ENCODE results near the gene SINHCAF.
"Not testable (repeated sequence)": the region's sequence is repeated elsewhere in the genome, so short reads cannot be mapped to it uniquely, and the experiment has no call there.

The SINHCAF gene

DNA sequence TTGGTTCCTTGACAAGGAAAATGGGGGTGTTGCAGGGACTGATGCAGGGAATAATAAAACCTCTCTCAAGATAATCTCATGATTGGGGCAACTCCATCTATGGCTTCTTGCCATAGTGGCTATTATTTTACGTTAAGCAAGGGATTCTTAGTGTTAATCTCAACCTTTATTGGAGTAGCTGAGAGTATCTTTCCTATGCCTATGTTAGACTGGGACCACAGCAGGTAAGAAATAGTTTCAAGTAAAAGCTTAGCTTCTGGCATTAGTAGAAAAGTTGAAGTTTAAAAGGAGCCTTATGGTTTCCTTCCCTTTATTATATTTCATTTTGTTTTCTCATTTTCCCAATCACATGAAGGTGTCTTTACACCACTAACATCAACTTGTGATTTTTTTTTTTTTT, 16.7 kb downstream of the SINHCAF start:
- DNase-seq (ENCODE audit: low read depth, low spot score): no peak

DNA sequence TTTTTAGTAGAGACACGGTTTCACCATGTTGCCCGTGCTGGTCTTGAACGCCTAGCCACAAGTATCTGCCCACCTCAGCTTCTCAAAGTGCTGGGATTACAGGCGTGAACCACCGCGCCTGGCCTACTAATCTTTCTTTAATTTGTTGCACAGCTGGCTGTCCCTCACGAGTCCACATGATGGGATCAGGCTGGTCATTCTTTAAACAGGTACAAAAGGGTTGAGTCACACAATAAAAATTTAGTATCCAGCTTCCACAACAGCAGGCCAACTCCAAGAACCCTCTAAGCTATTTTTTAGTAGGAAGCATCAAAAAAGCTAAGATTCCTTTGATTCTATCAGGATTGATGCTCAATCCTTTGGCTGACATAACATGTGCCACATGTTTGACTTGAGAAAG, 17.8 kb downstream of the SINHCAF start:
- DNase-seq (ENCODE audit: low read depth, low spot score): no peak

DNA sequence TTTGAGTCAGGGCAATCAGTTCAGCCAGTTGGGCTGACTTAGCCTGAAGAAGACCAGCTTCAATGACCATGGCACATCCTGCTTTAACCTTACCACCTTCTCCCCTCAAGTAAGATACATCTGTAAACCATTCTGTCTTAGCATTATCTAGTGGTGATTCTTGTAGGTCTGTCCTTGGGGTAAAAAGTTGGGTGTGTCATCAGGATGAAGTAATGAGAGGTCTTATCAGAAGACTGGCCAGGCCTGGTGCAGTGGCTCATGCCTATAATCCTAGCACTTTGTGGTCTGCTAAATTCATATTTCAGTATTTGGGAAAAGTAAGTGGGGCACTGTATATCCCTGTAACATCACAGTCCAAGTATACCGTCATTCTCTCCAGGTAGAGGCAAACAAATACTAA, 19.1 kb downstream of the SINHCAF start:
- DNase-seq (ENCODE audit: low read depth, low spot score): no peak

DNA sequence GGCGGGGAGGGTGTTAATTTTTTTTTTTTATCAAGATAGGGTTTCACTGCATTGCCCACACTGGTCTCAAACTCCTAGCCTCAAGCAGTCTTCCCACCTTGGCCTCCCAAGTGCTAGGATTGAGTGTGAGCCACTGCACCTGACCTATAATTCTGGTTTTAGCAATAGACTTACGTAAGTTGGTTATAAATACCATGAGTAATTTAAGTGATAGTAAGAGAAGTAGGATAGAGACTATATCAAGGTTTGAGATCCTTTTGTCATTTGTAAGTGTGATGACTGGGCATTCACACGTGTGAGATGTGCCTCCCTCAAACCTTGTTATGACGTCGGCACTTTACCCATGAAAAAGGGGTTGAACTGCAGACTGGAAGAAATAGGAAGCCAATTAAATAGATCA, 22.5 kb downstream of the SINHCAF start:
- no peak for DNase-seq (ENCODE audit: low read depth, low spot score)

DNA sequence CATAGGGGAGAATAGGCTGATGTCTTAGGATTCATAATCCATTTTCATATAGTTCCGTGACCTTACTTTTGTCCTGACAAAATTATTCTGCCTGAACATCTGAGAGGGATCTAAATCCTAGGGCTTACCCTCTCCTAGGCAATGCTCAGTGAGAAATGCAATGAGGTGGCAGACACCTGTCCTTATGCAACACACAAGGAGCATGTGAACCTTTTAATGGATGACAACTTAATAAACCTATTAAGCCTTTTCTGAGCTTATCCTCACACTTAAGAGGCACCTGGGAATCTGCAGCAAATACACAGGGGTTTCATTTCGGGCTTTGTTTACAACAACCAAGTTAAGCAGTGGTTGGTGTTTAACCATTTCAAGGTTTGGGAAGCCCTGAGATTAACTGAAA, 24.6 kb downstream of the SINHCAF start:
- no peak for DNase-seq (ENCODE audit: low read depth, low spot score)

DNA sequence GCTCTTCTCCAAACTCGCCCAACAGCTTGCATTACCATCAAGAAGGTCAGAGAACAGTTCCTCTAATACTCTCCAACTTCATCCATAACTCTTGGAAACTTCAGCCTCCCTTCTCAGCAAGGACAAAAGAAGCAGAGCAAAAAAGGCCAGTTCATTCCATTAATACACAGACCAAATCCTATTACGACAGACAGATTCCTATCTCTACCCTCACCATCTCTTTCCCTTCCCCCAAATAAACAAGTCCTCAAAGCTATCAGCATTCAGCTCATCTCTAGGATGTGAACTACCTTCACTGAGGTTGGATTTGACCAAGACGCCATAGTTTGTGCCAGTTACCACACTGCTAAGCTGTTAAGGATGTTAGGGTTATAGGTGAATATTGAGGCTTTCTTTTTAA, 25.2 kb downstream of the SINHCAF start:
- DNase-seq (ENCODE audit: low read depth, low spot score): no peak

DNA sequence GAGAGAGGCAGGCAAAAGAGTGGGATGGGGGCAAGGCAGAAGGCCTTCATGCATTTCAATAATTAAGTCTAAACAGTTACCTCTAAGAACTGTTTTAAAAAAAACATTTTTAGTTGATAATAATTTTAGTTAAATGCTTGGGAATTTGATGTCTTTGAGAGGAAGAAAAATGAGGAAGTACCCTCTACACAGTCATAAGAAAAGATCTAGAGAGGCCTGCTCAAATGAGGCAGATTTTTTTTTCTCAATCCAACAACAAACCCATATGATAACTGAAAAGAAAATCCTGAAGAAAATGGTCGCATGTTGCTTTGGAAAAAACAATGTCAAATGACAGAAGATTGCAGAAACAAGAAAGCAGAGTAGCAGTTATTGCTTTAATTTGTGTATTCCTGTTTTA, 25.6 kb downstream of the SINHCAF start:
- no peak for DNase-seq (ENCODE audit: low read depth, low spot score)

DNA sequence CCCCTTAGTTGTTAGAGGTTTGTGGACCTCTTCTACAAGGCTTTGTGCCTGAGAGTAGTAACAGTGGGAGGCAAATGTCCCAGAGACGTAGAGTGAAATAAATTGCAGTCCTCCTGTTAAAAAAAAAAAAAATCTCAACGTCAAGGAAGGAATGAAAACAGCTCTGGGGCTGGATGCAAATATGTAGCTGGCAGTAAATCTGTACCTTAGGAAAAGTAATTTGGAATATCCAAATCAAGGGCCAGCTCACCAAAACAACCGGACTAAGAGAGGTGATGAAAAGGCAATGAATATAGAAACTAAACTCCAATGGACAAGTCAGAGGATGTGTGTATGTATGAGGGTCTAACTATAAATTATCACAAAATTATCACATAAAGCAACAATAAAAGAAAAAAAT, 27.0 kb downstream of the SINHCAF start:
- DNase-seq (ENCODE audit: low read depth, low spot score): no peak

DNA sequence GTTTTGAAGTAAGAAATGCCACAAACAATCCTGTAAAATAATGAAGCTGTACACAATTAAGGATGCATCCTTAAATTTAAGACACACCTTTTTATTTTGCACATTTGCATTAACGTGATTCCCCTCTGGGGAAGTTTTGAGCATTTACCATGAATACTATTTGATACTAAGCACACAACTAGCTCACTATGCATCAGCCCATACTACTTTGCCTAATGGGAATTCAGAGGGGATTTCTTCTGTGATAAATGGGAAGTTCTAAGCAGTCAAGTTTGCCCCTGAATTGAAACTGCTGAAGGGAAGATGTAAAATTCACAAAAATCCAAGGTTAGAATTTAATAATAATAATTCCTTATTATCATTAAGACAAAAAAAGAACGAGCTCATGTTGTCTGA, 27.4 kb downstream of the SINHCAF start:
- no peak for DNase-seq (ENCODE audit: low read depth, low spot score)

DNA sequence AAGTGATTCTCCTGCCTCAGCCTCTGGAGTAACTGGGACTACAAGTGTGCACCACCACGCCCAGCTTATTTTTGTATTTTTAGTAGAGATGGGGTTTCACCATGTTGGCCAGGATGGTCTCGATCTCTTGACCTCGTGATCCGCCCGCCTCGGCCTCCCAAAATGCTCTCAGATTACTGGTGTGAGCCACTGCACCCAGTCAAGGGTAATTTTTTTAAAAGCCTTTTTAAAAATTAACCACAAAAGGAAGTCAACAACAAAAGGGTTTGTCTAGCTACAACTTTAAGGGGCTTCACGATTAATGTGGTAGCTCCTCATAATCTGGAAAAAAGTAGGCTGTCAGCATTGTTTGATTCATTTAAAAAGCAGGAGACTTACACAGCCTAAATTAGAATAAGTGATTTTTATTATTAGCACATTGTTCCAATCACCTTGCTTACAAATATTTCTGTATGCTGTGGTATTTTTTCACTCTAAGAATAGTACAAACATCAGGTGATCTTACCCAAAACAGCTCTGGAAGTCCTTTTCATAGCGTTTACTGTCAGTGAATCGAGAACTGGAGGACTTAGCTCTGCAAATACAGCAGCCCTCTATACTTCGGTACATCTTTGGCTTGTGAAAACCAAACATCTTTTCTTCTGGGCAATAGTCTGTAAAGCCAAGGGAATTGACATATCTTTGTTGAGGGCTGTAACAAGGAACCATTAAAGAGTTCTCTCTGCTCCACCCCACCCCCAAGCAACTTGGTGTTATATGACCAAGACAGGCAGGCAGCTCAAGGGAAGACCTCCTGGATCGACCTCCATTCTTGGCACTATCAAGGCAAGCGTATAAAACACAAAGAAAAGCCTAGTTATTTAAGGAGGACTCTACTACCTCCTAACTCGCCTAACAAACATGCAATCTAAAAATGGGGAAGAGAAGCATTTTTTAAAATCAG, 28.1 kb downstream of the SINHCAF start:
- no peak for DNase-seq (ENCODE audit: low read depth, low spot score)

DNA sequence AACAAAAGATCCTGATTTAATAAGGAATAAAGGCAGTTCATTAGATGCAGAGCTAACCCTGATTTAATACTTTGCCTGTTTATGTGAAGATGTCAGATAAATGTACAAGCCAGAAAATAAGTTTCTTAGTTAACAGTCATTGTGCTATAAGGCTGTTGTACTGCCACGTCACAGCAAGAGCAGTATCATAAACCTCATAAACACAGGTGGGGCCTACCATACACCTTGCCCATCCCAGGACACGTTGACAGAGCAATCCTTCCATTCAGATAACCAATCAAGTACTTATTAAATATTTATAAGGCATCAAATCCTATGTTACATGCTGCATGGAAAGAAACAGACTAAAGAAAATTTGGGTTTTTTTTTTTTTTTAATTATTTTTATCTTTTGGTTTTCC, 36.5 kb downstream of the SINHCAF start:
- no peak for DNase-seq (ENCODE audit: low read depth, low spot score)

DNA sequence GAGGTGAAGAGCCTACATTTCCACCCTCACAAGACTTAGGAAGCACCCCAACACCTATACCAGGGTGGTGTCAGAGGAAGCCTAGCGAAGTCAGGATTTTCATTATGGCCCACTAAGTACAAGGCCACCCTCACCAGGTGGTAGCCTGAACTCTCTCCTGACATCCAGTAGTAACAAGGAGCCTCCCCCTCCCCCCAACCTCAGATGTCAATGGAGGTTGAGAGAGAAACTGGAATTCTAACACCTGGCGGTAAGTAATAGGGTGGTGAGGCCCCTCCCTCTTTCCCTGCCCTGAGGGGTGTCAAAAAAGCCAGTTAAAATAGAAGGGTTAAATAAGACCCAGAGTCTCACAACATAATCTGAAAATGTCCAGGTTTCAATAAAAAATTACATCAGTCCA, 37.6 kb downstream of the SINHCAF start:
- no peak for DNase-seq (ENCODE audit: low read depth, low spot score)

DNA sequence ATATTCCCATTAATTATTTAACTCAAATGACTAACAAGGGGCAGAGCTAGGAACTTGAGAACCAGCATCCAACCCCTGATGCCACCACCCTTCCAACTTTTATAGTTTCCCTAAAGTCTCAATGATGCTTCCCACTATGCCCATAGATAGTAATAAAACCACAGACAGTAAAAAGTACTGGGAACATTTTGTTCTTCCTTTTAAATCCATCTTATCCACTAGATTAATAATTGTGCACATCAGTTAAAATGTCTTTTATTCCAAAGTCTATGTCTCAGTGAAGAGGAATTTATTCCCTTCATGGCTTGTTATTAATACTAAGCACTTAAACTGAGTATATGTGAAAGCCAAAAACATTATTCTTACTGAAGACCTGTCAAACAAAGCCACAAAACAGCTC, 45.8 kb downstream of the SINHCAF start:
- no peak for DNase-seq (ENCODE audit: low read depth, low spot score)

DNA sequence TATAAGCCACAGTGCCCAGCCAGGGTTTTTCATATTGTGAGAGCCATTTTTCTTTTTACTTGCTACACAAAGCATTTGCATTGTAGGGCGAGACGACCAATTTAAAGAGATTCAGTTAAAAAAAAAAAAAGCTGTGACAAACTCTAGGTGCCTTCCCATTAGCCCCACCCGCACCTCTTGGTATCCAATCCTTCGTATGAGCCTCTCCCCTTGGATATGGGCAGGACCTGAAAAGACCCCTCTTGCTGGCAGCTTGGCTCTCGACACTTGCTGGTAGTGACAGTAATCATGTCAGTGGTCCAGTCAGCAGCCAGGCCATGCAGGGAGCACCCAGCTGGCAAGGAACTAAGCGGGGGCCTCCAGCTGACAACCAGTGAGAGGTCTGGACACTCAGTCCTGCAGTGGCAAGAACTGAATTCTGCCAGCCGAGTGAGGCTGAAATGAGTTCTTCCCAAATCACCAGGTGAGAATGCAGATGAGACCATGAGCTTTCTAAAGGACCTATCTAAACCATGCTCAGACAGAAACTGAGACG, 46.5 kb downstream of the SINHCAF start:
- DNase-seq (ENCODE audit: low read depth, low spot score): no peak

DNA sequence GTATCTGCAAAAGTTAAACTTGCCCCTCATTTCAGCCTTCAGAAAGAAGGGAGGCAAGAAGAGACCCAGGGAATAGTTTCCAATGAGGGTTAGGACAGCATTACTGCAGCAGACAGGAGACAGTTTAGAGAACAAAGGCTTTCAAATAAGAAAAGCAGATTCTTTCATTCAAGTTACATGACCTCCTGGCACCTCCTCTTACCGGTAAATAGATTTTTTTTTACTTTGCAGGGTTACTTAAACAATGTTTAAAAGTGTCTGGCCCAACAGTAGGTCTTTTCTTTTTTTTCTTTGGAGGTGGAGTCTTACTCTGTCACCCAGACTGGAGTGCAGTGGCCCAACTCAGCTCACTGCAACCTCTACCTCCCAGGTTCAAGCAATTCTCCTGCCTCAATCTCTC, 47.1 kb downstream of the SINHCAF start:
- no peak for DNase-seq (ENCODE audit: low read depth, low spot score)

DNA sequence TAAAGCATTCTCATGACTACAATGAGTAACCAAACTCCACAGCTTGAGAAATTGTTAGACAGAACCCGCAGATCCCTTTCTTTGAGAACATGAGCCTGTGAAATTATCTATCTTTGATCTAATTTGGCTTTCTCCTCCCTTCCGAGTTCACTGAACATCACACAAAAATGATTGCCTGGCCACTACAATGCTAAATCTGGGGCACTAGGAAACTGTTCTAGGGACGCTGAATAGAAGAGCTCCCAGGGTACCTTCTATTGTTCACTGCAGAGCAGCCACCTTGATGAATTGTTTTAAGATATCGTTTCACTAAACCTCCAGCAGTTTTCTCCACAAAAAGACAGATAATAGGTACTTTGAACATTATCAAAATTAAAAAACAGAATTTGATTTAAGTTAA, 47.5 kb downstream of the SINHCAF start:
- DNase-seq (ENCODE audit: low read depth, low spot score): no peak

DNA sequence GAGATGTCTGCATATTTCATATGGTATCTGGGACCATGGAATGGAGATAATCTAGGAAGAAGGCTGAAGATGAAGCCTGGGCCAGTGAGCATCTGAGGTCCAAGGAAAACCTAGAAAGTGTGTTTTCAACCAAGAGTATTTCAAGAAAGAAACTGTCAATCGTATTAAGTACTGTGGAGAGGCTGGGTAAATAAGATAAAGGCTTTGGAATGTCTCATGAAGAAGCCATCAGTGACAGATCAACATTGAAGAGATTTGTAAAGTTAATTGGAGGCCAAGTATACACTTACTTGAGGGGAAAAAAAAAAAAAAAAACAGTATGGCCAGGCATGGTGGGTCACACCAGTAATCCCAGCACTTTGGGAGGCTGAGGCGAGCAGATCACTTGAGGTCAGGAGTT, 48.9 kb downstream of the SINHCAF start:
- DNase-seq (ENCODE audit: low read depth, low spot score): no peak

DNA sequence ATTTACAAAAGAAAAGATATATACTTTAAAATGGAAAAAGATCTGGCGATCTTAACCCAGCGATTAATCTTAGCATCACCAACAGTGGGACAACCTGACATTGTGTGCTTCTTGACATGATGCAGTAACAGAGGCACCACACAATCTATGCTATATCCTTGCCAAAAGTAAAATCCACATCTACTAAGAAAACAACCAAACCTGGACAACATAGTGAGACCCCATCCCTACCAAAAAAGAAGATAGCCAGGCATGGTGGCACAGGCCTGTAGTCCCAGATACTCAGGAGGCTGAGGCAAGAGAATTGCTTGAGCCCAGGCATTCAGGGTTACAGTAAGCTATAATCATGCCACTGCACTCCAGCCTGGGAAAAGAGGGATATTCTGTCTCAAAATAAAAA, 50.5 kb downstream of the SINHCAF start:
- no peak for DNase-seq (ENCODE audit: low read depth, low spot score)

DNA sequence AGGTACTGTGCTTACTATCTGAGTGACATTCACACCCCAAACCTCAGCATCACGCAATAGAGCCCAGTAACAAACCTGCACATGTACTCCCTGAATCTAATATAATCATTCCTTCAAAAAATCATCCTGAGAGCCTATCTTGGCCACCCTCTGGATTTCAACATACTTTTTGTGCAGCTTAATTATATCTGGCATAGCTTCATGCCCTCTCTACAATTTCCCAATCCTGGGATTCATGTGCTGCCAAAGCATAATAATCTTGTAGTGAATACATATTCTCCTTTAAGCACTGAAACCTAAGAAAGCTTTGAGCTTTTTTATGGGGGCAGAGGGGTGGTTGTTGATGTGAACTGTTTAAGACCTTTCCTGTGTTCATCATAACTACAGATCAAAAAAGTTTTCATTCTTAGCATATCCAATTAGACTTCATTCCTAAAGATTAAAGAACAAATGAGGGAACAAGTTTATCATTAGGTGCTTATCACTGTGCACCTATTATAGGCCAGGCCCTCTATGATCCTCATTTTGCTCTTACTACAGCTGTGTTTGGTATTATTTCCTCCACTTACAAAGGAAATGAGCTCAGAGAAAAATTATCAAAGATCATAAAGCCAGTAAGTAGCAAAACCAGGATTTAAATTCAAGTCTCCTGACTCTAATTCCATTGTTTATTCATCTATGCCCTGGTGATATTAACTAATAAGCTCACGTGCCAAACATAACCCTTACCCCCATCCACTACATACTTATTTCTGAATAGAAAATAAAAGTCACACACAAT, 51.2 kb downstream of the SINHCAF start:
- no peak for DNase-seq (ENCODE audit: low read depth, low spot score)

DNA sequence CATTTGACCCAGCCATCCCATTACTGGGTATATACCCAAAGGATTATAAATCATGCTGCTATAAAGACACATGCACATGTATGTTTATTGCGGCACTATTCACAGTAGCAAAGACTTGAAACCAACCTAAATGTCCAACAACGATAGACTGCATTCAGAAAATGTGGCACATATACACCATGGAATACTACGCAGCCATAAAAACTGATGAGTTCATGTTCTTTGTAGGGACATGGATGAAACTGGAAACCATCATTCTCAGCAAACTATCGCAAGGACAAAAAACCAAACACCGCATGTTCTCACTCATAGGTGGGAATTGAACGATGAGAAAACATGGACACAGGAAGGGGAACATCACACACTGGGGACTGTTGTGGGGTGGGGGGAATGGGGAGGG, 52.2 kb downstream of the SINHCAF start:
- not testable (repeated sequence) for DNase-seq (ENCODE audit: low read depth, low spot score)

DNA sequence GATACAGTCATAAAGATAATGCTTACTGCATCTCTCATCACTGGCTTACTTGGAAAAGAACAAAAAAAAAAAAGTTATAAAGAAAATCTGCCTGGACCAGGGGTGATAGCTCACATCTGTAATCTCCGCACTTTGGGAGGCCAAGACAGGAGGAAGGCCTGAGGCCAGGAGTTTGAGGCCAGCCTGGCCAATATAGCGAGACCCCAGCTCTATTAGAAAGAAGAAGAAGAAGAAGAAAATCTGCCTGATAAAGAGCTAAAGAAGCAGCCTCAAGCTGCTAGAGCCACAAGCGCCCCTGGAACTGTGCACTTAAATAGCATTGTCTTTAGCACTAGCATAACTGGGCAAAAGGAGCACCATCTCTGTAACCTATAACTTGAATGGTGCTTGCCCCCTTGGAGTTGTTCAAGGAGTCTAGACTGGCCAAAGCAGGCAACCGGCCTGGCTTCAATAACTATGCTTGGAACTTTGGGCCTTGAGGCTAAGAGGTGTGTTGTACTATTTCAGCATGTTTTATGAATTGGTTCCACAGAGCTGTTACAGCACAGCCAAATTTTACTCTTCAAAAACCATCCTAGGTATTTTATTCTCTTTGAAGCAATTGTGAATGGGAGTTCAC, 53.2 kb downstream of the SINHCAF start:
- DNase-seq (ENCODE audit: low read depth, low spot score): no peak

DNA sequence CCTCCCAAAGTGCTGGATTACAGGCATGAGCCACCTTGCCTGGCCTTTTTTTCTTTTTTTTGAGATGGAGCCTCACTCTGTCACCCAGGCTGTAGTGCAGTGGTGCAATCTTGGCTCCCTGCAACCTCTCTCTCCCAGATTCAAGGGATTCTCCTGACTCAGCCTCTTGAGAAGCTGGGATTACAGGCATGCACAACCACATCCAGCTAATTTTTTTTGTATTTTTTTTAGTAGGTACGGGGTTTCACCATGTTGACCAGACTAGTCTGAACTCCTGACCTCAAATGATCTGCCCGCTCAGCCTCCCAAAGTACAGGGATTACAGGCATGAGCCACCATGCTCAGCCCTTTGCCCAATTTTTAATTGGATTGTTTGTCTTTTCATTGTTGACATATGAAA, 58.0 kb downstream of the SINHCAF start:
- DNase-seq (ENCODE audit: low read depth, low spot score): no peak

Data from iPS DF 19.7 (cell line).